HG03457 (cell line): ENCODE data around the gene PDZD2.
"Not testable (repeated sequence)": the region's sequence is repeated elsewhere in the genome, so short reads cannot be mapped to it uniquely, and the experiment has no call there.

Experiments used
- ATAC-seq: cut with Tn5 transposase; IDR thresholded peaks from one replicate; pipeline ENCODE4 v1.9.1; 2021; ENCODE audit warnings: moderate number of reproducible peaks; ENCODE audit not compliant: unreplicated experiment

PDZD2 gene

DNA sequence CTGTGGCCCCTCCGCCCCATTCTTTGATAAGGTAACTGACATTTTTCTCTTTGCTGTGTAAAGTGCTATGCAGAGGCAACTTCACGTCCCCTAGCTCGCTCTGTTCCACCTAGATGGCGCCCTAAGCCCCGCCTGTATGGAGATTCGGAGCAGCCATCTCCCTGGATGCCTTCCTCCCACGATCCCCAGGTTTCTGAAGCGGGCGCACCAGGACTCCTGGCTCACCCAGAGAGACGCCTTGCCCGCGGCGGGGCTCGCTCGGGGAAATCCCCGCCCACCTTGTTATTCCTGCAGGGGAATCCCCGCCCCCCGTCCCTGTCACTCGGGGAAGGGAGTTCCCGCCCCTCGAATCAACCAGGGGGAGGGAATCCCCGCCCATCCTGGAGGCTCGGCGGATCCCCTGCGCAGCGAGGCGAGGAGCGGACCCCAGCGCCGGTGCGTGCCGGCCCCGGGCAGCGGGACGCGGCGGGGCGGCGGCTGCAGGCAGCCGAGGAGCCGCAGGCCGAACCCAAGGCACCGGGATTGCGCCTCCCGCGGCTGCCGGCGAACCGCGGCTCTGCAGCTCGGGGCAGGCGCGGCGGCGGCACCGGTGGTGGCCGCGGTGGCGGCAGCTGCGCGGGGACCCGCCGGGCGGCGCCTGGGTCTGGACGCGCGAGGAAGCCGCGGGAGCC, at the start of gene PDZD2:
TSS of gene PDZD2 (plus strand) at position 384 of the 671 bp plus-strand sequence.
- no peak for ATAC-seq

DNA sequence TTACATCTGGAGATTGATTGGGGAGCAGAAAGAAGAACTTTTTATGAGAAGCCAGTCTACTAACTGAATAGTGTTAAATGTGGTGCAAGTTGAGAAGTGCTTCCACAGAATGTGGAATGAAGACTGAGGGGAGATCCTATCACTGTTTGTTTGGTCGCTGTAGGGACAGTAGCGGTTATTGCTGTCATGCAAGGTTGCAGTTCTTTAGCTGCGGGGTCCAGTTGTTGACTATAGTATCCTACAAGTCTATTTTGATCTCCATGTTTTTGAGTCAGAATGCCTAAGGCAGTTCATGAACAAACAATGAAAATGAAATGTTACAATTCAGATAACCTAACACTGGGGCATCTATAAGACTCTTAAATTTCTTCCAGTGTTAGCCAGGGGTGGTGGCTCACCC, 45.3 kb upstream of the PDZD2 start:
- ATAC-seq: no peak

DNA sequence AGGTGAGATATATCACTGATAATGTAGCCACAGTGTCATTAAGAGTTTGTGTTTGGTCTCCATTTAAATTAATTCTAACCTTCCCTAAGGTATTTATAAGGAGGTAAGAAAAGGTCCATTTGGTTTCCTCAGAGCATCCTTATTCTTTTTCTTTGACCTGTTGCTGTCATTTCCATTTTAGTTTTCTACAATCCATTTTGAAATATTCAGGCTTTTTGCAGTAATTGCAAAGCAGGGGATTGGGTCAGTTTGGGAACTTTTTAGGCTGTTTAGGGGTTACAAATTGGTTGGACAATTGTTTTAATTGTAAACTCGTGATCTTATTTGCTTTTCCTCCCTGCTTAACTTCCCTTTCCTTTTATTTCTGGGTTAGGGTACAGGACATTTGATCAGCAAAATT, 42.6 kb upstream of the PDZD2 start:
- no peak for ATAC-seq

DNA sequence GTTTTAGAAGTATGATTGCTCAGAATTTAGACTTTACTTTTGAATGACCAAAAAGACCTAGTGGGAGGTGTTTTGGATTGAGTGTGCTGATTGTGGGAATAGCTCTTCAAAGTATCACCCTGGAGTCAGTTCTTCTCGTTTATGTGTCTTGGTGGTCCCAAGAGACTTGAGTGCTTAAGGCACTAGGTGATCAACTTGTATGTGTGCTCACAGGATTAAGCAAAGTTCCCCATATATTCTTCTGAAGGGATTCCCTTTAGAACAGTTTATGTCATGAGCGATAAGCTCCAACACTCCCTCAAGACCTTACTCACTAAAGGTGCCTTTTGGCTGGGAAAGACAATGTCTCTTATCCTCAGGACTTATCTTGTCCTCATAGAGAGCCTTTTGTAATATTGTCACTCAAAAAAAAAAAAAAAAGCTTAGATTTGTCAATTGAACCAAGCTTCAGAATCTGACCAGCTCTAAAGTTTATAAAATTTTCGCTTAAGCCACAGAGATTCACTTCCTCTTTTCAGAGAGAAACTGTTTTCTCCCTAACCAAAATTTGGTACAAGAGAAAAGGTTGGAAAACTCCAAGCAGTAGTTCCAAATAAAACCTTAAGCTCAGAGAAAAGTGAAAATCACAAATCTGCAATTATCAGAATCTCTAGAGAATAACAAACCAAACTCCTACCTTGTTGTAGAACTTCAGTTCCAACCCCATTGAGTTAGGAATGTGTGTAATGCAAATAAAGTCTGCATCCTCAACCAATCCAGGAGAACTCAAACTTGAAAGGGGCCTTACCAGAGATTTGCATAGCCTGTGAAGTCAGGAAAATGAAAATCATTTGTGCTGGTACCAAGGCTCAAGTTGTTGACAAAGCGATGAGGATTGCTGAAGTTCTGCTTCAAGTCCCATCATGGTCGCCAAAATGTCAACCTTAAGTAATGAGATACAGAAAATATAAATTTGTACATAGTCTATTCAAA, 40.0 kb upstream of the PDZD2 start:
- no peak for ATAC-seq

DNA sequence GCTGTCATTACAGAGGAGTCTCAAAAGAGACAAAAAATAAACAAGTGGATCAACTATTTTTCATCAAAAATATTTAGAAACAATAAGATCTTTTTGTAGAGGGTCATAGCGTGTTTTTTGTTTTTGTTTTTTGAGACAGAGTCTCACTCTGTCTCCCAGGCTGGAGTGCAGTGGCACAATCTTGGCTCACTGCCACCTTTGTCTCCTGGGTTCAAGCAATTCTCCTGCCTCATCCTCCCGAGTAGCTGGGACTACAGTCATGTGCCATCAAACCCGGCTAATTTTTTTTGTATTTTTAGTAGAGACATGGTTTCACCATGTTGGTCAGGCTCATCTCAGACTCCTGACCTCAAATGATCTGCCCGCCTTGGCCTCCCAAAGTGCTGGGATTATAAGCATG, 36.6 kb upstream of the PDZD2 start:
- ATAC-seq: not testable (repeated sequence)

DNA sequence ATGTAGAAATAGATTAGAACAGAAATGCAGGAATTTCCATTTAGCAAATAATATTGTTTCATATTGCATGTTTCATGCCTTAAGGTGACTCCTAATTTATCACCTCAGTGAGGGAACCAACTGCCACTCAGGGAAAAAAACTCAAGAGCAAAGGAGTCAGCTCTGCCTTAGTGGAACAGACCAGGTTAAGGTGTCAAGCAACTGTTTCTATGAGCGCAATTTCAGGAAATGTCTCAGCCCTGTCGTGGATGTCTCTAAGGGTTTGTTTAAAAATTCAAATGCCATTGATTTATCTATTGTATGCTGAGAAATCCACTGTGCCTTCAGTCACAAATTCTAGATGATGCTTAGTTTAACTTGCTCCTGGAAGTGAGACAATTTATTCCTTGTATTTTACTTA, 34.7 kb upstream of the PDZD2 start:
- no peak for ATAC-seq

DNA sequence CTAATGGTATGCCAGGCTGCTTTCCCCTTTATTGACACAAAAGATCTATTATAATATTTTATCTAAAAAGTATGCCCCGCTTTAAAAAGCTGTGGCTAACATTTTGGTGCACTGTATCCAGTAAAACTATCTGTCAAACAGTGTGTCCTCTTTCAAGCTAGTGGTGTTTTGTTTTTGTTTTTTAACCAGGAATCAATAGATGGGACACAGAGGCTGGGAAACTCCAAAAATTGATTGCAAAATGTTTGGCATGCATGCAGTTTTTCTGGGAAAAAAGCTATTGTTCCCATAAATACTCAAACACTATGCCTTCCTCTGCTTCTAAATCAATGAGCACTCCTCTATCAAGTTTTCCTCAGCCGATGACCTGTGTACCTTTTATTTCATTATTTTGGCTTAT, 34.3 kb upstream of the PDZD2 start:
- no peak for ATAC-seq

DNA sequence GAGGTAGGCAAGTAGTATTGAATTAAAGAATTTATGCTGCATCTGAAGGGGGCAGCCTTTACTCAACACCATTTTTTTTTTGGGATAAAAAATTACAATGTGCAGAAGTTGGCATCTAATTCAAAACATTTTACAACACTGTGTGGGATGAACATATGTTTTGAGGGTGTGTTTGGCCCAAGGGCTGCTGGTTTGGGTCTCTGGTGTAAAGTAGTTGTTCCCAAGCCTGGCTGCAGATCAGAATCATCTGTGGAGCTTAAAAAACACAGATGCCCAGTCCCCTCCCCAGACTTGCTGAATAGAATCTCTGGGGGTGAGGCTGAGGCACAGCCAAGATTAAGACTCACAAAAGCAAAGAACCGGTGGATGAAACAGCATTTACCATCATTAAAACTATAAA, 33.0 kb upstream of the PDZD2 start:
- no peak for ATAC-seq

DNA sequence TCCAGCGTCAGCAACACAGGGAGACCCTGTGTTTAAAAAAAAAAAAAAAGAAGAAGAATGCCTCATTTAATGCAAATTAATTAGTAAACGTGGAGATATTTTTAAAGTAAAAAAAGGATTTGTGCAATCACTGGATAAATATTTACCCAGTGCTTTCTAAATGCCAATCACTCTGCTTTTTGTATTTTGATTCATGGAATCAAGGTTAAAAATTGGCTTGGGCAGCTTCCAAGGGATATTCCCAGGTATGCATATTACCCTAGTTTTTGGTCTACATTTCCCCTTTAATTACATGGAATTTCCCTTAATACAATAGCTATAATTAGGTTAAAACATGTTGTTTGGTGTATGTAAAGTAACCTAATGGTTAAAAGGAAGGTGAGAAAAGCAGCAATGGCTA, 31.4 kb upstream of the PDZD2 start:
- ATAC-seq: no peak

DNA sequence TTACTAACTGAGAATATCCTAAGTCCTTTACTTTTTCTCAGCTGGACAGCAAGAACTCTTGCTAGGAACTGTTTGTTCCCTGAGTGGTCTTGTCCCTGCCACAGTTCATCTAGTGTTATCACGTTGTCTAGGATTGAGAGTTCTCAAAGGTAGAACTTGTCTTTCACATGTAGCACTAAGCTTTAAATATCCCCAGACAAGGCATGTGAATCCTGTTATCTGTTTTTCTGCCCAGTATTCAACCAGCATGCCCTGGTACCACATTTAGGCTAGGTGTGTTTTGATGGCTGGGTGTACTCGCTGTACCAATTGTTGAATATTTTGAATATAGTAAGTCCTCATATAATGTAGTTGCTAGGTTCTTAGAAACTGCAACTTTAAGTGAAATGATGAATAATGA, 27.9 kb upstream of the PDZD2 start:
- ATAC-seq: no peak

DNA sequence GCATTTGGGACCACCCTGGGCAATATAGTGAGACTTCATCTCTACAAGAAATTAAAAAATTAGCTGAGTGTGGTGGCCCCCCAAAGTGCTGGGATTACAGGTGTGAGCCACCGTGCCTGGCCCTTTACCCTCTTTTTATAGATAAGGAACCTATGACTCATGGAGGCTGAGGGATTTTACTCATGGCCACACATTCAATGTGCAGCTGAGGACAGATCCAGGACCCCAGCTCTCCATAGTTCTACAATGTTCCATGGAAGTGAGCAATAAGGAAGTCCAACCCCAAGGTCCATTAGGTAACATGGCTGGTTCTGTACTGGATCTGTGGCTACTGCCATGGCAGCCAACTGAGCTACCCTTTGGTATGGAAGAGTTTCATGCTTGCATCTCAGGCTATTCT, 25.3 kb upstream of the PDZD2 start:
- no peak for ATAC-seq

DNA sequence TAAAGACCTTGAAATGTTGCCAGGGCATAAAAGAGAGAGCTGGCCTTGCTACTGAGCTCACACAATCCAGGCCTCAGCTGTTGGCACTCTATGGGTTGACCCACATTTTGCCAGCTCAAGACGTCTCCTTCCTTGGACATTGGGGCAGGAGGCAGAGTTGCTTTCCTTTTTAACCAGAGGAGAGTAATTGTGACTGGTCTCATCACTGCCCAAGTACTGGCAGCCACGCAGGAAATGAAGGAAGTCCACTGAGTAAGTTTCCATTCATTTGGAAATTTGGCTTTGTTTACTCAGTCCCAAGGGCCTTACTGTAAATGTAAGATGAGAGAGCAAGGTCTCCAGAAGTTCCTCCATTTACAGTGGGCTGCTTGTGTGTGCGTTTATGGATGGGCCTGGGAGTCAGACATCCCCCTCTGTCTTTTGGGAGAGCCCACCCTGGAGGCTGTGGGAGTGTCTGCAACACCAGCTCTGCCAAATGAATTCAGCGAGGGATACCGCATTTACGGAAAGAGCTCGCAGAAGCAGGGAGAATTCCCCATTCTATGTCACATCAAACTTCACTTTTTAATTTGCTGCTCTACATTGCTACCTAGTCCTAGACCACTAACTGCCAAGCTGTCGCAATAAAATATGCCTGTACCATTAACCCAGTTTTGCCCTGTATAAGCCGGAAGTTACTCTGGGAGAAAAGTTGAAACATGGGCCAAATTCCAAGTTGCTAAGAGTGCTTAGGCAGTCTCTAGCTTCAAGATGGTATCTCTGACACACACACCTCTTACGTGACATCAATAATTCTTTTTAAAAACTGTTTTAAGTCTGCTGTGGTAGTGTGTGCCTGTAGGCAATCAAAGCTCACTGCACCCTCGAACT, 24.5 kb upstream of the PDZD2 start:
- no peak for ATAC-seq

DNA sequence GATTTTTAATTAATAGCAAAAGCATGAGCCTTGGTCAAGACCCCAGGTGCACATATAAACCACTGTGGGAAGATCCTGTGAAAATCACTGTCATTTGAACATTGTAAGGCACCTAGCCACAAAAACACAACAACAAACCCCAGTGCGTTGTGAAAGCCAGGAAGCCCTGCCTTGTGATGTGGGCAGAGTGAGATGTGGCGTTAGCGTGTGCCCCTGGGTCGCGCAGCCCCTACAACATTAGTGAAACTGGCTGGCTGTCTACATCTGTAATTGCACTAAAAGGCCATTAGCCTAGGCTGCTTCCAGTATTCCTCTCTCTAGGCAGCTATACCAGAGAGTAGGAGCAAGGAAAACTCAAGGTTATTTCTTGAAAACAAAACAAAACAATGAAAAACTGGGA, 21.1 kb upstream of the PDZD2 start:
- no peak for ATAC-seq

DNA sequence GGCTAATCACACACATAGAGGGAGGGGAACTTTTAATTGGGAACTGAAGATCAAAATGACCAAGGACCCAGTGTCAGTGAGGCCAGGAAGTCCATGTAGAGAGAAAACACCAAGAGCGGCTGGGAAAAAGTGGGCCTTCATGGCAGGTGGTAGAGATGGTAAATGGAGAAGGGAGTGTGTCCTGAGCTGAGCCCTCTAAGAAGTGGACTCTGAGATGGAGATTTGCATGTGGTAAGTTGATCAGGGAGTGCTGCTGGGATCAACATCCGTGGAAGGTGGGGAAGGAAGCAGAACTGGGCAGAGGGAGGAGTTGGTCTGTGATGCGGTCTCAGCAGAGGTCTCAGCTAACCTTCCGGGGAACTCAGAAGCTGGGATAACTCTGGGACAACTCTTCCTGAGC, 18.9 kb upstream of the PDZD2 start:
- no peak for ATAC-seq

DNA sequence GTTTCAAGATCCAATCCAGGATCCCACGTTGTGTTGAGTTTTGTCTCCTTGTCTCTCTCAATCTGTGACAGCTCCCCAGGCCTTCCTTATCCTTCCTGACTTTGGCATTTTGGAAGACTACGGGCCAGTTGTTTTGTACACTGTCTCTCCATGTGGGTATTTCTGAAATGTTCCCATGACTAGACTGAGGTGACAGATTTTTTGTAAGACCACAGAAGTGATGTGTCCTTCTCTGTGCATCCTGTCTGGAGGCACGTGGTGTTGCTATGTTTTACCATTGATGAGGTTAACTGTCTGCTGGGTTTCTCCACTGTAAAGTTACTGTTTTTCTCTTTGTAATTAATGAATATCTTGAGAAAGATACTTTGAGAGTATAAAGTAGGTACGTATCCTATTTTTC, 15.7 kb upstream of the PDZD2 start:
- ATAC-seq: no peak

DNA sequence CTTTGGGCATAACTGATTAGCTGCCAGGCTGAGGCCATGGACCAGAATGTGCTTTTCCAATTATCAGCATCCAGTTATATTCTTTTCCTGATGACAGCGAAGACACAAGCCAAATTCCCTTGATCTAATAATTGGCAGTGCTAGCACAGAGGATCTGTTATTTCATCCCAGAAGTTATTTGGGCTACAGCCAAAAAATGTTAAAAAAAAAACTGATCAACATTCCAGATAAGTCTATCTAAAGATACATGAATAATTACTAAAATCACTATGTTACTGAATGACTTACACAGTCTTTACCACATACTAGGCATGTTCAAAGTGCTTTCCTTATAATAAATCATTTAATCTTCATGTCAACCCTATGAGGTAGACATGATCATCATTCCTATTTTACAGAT, 13.5 kb upstream of the PDZD2 start:
- ATAC-seq: no peak

DNA sequence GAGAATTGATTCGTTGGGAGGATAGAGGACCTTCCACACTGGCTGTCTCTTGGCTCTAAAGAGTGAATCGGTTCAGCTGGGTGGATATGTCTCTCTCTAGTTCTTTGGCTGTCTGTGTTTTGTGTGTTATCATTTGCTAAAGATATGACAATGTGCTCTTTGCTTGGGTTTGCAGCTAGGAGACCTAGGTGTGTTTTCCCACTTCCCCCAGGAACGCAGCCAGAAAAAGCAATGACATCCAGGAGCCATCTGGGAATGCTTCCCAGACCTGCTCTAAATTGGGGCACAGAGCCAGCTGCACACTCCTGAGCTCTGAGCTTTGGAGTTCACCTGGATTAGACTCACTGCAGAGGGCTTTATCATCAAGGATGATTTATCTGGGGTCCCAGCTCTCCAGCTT, 12.8 kb upstream of the PDZD2 start:
- no peak for ATAC-seq

DNA sequence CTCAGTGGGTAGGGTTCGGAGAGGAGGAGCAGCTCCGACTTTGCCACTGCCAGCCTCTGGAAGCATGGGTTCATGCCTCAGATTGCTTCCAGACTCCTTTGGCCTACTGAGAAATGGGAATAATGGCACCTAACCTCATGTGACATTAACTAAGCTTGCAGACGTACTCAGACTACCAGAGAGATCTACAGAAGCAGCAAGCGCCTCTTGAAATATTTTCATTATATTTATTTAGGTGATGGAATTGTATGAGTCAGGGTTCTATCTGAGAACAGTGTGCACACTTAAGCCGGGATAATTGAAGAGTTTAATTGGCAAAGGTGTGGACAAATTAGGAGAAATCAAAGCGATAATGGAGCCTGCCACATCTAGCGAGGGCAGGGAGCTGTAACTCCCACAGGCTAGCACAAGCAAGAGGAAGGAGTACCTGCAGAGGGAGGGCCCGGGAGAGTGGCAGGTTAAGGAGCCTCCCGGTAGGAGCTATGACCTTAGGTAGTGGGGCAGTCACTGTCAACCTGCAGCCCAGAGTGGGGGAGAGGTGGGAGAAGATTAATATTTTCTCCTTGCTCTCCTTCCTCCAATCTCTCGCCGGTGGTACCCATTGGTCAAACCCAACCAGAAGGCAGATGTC, 12.2 kb upstream of the PDZD2 start:
- ATAC-seq: no peak

DNA sequence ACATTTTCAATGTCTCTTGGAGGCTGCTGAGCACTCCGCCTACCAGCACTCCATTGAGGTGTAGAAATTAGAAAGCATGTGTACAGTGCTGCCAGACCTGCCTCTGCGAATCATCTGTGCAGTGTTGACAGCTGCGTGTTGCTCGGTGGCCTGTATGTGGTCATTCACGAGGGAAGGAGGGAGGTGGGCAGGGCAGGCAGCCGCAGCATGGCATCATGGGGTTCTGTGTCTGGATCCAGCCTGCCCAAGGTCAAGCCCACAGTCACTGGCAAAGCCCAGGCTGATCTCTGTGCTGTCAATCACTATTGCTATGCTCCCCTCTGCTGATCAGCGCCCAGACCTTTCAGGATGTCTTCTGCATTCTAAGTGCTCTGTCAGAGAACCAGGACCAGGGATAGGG, 8.0 kb upstream of the PDZD2 start:
- no peak for ATAC-seq

DNA sequence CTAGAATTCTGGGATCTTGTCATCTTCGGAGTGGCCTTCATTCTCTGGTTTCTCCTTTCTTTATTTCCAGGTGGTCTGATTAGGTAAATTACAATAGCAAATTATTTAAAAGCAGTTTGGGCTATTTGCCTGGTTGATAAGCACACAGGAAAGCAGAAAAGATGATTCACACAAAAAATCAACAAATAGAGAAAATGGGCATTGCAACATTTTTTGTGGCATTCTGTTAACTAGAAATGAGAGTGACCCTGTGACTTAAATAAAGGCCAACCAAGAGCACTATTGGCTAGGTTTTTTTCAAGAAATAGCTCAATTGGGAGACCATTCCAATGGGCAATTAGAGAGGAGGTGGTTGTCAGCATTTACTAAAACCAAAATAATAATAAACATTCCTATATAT, 6.5 kb upstream of the PDZD2 start:
- no peak for ATAC-seq

DNA sequence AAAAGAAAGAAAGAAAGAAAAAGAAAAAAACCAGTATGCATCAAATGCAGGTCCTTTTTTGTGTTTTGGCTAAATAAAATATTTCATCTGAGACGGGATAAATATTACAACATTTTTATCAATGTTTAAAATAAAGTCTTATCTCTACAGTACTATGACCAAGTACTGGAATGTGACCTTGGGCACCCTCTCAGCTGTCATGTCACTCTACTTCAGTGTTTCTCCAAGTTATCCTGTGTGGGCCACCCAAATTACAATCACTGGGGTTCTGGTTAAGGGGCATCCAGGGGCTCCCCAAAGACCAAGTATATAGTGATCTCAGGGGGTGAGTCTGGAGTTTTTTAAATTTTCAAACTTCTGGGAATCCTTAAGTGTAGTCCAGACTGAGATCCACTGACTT, 3.5 kb upstream of the PDZD2 start:
- no peak for ATAC-seq
